GM21381 (cell line): ENCODE results near the gene ZNF469.
A peak's percentile ranks its signal among the peaks of the same experiment; 100 is the strongest.

Experiments
- ATAC-seq: cut with Tn5 transposase; IDR thresholded peaks from one replicate; pipeline ENCODE4 v1.9.1; 2021; ENCODE audit warnings: mild to moderate bottlenecking, moderate library complexity; ENCODE audit not compliant: unreplicated experiment

Gene ZNF469

DNA sequence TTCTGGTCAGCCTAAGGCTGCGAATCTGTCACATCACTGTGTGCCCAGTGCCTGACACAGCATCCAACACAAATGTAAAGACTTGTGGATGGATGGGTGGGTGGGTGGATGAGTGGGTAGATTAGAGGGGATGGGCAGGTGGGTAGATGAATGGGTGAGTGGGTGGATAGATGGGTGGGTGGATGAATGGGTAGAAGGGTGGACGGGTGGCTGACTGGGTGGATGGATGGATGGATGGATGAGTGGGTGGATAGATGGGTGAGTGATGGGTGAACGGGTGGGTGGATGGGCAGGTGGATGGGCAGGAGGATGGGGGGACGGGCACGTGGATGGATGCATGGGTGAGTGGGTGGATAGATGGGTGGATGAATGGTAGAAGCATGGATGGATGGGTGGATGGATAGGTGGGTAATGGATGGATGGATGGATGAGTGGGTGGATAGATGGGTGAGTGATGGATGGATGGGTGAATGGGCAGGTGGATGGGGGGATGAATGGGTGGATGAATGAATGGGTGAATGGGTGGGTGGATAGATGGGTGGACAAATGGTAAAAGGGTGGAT lies 39.2 kb downstream of the ZNF469 start:
- ATAC-seq, result no peak

DNA sequence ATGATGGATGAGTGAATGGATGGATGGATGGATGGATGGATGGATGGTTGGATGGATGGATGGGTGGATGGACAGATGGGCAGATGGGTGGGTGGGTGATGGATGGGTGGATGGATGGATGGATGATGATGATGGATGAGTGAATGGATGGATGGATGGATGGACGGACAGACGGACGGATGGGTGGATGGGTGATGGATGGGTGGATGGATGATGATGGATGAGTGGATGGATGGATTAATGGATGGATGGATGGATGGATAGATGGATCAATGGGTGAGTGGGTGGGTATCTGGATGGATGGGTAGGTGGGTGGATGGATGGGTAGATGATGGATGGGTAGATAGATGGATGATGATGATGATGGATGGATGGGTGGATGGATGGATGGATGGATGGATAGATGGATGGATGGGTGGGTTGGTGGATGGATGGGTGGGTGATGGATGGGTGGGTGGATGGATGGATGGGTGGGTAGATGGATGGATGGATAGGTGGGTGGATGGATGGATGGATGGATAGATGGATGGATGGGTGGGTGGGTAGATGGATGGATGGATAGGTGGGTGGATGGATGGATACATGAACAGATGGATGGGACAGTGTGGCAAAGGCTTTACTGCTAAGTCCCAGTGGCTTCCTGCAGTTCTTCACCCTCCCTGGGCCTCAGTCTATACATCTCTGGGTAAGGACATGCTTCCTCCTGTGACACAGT lies 40.1 kb downstream of the ZNF469 start:
- no peak for ATAC-seq

DNA sequence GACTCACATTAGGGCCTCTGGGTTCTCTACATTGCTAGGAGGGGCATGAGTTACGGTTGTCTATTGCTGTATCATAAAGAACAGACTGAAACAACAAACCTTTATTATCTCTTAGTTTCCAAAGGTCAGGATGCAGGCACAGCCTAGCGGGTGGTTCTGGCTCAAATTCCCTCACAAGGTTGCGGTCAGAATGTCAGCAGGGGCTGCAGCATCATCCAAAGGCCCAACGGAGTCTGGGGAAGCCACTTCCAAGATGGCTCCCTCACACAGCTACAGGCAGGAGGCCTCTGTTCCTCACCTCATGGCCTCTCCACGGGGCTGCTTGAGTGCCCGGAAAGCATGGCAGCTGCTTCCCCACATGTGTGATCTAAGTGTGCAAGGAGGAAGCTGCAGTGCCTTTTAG lies 40.7 kb downstream of the ZNF469 start:
- no peak for ATAC-seq

DNA sequence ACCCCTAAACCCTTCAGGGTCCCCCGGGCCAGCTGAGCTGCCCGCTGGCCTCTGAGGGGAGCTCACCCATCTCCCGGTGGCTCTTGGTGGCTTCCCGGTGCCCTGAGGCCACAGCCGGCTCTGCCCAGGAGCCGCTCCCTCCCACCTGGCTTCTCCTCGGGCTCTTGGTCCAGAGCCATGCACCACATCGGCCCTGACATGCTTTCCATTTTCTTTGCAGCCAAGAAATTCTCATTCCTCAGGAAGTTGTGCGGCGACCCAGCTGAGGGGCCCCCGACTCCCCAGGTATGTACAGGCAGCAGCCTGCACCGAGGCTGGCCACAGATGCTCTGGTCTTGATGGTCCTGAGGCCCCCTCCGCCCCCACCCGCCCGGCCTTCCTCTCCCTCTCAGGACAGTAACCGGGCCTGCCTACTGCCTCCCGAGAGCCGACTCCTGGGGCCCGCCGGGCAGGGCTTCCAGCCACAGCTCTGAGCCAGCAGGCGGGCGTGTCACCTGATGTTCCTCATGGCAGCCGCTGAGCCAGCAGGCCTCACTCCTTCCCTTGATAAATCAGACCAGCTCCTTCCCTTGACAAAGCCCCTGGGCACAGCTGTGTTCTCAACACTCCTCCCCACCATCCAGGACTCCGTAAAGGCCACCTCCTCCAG lies 42.0 kb downstream of the ZNF469 start:
- ATAC-seq, result no peak

DNA sequence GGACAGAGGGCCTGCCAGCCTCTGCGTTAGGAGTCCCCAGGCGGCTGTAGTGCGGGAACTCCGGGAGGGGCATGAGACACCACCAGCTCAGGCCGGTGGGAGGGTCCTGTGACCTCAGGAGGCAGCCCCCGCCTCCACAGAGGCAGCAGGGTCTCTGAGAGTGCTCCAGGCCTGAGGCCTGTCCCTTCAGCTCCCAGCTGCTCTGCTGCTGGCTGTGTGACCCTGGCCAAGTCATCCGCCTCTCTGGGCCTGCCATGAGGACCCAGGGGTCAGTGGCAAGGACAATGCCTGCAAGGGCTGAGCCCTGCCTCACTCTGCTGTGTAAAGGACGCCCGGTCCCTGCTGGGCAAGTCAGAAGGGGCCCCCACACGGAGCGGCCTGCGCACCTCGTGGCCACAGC lies 43.3 kb downstream of the ZNF469 start:
- no peak for ATAC-seq

DNA sequence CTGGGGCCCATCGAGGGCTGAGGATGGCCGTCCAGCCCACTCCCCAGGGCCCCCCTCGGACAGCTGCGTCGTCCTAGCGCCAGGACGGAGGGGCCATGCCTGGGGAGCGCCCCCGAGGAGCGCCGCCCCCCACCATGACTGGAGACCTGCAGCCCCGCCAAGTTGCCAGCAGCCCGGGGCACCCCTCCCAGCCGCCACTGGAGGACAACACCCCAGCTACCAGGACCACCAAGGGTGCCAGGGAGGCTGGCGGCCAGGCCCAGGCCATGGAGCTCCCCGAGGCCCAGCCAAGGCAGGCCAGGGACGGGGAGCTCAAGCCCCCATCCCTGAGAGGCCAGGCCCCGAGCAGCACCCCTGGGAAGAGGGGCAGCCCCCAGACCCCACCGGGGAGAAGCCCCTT lies 44.6 kb downstream of the ZNF469 start:
- ATAC-seq, result no peak

DNA sequence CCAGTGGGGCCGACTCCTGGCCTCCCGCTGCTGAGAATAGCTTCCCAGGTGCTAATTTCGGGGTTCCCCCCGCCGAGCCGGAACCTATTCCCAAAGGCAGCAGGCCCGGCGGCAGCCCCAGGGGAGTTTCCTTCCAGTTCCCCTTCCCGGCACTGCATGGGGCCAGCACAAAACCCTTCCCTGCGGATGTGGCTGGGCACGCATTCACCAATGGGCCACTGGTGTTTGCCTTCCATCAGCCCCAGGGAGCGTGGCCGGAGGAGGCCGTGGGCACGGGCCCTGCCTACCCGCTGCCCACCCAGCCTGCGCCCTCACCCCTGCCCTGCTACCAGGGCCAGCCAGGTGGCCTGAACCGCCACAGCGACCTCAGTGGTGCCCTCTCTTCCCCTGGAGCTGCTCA lies 45.4 kb downstream of the ZNF469 start:
- no peak for ATAC-seq

DNA sequence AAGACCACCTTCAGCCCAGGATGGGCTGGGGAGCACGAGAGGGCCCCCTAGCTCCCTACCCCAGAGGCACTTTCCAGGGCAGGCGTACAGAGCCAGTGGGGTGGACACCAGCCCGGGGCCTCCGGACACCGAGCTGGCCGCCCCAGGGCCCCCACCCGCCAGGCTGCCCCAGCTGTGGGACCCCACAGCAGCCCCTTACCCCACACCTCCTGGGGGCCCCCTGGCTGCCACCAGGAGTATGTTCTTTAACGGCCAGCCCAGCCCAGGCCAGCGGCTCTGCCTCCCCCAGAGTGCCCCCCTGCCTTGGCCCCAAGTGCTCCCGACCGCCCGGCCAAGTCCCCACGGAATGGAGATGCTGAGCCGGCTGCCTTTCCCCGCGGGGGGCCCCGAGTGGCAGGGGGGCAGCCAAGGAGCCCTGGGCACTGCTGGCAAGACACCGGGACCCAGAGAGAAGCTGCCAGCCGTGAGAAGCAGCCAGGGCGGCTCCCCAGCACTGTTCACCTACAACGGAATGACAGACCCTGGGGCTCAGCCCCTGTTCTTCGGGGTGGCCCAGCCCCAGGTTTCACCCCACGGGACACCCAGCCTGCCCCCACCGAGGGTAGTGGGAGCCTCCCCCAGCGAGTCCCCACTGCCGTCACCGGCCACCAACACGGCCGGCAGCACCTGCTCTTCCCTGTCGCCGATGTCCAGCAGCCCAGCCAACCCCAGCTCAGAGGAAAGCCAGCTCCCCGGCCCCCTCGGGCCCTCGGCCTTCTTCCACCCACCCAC lies 46.0 kb downstream of the ZNF469 start:
- no peak for ATAC-seq

DNA sequence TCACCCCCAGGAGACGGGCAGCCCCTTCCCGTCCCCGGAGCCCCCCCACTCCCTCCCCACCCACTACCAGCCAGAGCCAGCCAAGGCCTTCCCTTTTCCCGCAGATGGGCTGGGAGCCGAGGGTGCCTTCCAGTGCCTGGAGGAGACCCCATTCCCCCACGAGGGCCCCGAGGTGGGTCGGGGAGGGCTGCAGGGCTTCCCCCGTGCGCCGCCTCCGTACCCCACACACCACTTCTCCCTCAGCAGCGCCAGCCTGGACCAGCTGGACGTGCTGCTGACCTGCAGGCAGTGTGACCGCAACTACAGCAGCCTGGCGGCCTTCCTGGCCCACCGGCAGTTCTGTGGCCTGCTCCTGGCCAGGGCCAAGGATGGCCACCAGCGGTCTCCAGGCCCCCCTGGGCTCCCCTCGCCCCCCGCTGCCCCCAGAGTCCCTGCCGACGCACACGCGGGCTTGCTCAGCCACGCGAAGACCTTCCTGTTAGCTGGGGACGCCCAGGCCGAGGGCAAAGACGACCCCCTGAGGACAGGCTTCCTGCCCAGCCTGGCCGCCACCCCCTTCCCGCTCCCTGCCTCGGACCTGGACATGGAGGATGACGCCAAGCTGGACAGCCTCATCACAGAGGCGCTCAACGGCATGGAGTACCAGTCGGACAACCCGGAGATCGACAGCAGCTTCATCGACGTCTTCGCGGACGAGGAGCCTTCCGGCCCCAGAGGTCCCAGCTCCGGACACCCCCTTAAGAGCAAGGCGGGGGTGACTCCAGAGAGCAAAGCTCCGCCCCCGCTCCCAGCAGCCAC lies 46.8 kb downstream of the ZNF469 start:
- no peak for ATAC-seq

DNA sequence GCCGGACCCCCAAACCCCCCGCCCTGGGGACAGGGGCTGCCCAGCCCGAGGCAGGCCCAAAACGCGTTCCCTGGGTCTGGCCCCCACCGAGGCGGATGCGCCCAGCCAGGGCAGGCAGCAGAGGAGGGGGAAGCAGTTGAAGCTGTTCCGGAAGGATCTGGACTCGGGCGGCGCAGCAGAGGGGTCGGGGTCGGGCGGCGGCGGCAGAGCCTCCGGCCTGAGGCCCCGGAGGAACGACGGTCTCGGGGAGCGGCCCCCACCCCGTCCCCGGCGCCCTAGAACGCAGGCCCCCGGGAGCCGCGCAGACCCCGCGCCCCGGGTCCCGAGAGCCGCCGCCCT lies 47.4 kb downstream of the ZNF469 start:
- no peak for ATAC-seq

DNA sequence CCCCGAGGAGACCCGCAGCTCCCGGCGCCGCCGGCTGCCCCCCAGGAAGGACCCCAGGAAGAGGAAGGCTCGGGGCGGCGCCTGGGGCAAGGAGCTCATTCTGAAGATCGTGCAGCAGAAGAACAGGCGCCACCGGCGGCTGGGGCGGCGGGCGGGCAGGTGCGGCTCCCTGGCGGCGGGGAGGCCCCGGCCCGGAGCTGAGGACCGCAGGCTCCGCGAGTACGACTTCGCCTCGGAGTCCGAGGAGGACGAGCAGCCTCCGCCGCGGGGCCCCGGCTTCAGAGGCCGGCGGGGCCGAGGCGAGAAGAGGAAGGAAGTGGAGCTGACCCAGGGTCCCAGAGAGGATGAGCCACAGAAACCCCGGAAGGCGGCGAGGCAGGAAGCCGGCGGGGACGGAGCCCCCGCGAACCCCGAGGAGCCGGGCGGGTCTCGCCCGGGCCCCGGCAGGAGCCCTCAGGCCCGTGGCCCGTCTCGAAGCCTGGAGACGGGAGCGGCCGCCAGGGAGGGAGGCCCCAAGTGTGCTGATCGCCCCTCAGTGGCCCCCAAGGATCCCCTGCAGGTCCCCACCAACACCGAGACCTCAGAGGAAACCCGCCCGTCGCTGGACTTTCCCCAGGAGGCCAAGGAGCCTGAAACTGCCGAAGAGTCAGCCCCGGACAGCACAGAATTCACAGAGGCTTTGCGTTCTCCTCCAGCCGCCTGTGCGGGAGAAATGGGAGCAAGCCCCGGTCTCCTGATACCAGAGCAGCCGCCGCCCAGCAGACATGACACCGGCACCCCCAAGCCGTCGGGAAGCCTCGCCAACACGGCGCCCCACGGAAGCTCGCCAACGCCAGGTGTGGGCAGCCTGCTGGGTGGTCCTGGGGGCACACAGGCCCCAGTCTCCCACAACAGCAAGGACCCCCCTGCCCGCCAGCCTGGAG lies 48.0 kb downstream of the ZNF469 start:
- peak; percentile 53 for ATAC-seq

DNA sequence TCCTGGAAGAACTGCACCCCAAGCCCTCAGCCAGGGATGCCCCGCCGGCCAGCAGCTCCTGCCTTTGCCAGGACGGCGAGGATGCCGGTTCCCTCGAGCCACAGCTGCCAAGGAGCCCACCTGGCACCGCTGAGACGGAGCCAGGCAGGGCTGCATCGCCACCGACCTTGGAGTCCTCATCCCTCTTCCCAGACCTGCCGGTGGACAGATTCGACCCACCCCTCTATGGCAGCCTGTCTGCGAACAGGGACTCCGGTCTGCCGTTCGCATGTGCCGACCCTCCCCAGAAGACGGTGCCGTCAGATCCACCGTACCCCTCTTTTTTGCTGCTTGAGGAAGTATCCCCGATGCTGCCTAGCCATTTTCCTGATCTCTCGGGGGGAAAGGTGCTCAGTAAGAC lies 48.9 kb downstream of the ZNF469 start:
- ATAC-seq, result no peak

DNA sequence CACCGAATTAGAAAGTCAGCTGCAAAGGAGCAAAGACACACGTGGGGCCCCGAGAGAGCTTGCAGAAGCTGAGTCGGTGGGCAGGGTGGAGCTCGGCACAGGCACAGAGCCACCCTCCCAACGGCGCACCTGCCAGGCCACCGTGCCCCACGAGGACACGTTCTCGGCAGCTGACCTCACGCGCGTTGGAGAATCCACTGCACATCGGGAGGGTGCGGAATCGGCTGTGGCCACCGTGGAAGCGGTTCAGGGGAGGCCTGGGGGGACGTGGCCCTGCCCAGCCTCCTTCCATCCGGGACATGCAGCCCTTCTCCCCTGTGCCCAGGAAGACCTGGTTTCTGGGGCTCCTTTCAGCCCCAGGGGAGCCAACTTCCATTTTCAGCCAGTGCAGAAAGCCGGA lies 49.4 kb downstream of the ZNF469 start:
- ATAC-seq, result no peak
